Coronary artery (tissue), 2 donors: ENCODE data around the gene TBC1D5.
"Not testable (repeated sequence)": the region's sequence is repeated elsewhere in the genome, so short reads cannot be mapped to it uniquely, and the experiment has no call there.

ENCODE experiments used
- DNase-seq: peaks from one replicate; pipeline ENCODE4 v3.0.0-alpha.2; 2017; ENCODE audit warnings: low spot score
- H3K27ac ChIP-seq, 2 donors: fragments of 200-600 bp; sonication (generic); one replicate each; pipeline ENCODE4 v1.5.1; 2016 to 2019
- H3K4me3 ChIP-seq: fragments of 200-600 bp; sonication (generic); 2 replicates; pipeline ENCODE4 v1.5.1; 2016; ENCODE audit warnings: mild to moderate bottlenecking, moderate library complexity
- TF ChIP-seq, protein P1 (sequence below): fragments of 200-600 bp; sonication (generic); IDR thresholded peaks from one replicate; pipeline ENCODE4 v1.5.1; 2019; ENCODE audit warnings: antibody characterized with exemption

The TBC1D5 gene

DNA sequence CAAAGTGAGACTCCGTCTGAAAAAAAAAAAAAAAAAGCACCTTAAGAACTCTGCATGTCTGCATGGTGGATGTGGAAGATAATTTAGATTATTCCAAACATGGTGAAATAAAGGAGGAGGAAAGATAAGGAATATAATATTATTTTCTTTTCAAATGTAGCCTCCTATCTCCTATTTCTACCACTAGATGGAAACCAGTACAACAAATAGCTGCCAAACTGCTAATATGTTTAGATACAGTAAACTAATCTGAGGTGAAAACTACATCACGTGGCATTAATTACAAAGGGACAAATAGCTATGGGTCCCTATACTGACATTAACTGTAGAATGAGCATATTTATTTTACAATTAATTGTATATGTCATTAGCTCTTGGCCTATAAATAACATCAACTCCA is 197.8 kb downstream of the TBC1D5 start:
- H3K27ac ChIP-seq, result no peak overlapping the region
- no peak overlapping the region for H3K4me3 ChIP-seq
- no peak for DNase-seq
- TF ChIP-seq, protein P1, sequence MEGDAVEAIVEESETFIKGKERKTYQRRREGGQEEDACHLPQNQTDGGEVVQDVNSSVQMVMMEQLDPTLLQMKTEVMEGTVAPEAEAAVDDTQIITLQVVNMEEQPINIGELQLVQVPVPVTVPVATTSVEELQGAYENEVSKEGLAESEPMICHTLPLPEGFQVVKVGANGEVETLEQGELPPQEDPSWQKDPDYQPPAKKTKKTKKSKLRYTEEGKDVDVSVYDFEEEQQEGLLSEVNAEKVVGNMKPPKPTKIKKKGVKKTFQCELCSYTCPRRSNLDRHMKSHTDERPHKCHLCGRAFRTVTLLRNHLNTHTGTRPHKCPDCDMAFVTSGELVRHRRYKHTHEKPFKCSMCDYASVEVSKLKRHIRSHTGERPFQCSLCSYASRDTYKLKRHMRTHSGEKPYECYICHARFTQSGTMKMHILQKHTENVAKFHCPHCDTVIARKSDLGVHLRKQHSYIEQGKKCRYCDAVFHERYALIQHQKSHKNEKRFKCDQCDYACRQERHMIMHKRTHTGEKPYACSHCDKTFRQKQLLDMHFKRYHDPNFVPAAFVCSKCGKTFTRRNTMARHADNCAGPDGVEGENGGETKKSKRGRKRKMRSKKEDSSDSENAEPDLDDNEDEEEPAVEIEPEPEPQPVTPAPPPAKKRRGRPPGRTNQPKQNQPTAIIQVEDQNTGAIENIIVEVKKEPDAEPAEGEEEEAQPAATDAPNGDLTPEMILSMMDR, result no peak

DNA sequence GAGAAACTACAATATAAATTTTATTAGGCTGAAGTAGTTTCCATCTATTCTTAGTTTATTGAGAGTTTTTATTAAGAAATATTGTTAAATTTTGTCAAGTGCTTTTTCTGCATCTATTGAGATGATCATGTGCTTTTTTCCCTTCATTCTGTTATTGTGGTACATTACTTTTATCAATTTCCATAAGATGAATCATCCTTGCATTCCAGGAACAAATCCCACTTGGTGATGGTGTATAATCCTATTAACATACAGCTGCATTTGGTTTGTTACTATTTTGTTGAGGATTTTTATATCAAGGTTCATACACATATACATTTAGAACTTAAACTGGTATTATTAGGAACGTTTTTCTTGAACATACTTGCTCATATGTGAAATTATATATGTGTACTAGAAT is 199.8 kb downstream of the TBC1D5 start:
- H3K27ac ChIP-seq, result no peak overlapping the region
- DNase-seq, result no peak
- H3K4me3 ChIP-seq, result no peak overlapping the region
- TF ChIP-seq, protein P1, result no peak

DNA sequence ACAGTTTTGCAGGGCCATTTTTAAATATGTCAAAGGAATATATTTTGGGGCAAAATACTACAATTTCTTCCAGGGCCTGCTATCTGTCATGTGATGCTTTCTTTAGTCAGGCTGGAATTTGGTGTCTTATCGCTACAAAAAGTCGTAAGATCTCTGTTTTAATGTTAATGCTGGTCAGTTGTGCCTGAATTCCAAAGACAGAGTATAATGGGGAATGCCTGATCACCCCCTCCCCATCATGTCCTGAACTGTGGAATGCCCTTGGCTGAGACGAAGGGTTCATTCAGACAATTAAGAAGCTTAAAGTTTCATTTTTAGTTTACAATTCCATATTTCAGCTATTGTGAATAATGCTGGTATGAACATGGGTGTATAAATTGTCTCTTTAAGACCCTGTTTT is 203.0 kb downstream of the TBC1D5 start:
- Histone ChIP-seq H3K4me3 (no peak overlapping the region), H3K27ac (no peak overlapping the region)
- DNase-seq, result no peak
- TF ChIP-seq, protein P1, result no peak

DNA sequence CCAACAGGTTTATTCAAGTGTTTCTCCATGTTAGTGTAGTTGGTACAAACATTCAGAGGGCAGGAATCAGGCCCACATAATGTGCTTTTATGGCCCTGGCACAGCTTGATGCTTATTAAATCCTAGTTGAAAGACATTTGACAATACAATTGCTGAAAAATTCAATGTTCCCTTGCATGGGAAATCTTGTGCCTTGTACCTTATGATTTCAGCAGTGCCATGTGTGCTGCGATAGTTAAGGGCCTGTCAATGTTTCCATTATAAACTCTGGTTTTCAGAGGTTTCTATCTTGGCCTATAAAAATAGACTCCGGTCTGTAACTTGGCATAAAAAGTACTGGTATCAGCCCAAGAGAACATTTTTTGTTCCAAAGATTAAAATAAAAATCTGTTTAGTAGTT is 207.2 kb downstream of the TBC1D5 start:
- peak overlapping the region; percentile 58 to 78 for H3K27ac ChIP-seq
- no peak overlapping the region for H3K4me3 ChIP-seq
- TF ChIP-seq, protein P1, result no peak
- no peak for DNase-seq

DNA sequence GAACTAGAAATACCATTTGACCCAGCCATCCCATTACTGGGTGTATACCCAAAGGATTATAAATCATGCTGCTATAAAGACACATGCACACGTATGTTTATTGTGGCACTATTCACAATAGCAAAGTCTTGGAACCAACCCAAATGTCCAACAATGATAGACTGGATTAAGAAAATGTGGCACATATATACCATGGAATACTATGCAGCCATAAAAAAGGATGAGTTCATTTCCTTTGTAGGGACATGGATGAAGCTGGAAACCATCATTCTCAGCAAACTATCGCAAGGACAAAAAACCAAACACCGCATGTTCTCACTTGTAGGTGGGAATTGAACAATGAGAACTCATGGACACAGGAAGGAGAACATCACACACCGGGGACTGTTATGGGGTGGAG is 210.0 kb downstream of the TBC1D5 start:
- not testable (repeated sequence) for H3K4me3 ChIP-seq, H3K27ac ChIP-seq, DNase-seq

DNA sequence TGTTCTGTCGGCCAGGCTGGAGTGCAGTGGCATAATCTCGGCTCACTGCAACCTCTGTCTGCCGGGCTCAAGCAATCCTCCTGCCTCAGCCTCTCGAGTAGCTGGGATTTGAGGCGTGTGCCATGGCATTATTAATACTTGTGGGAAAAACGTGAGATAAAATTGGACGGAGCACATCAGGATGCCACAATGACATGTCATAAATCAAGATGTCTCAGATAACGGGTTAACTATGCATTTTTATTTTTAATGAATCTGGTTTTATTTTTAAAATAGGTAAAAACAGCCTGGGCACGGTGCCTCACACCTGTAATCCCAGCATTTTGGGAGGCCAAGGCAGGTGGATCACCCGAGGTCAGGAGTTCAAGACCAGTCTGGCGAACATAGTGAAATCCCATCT is 212.8 kb downstream of the TBC1D5 start:
- TF ChIP-seq, protein P1, result no peak
- no peak overlapping the region for H3K4me3 ChIP-seq
- H3K27ac ChIP-seq, result no peak overlapping the region
- DNase-seq, result no peak

DNA sequence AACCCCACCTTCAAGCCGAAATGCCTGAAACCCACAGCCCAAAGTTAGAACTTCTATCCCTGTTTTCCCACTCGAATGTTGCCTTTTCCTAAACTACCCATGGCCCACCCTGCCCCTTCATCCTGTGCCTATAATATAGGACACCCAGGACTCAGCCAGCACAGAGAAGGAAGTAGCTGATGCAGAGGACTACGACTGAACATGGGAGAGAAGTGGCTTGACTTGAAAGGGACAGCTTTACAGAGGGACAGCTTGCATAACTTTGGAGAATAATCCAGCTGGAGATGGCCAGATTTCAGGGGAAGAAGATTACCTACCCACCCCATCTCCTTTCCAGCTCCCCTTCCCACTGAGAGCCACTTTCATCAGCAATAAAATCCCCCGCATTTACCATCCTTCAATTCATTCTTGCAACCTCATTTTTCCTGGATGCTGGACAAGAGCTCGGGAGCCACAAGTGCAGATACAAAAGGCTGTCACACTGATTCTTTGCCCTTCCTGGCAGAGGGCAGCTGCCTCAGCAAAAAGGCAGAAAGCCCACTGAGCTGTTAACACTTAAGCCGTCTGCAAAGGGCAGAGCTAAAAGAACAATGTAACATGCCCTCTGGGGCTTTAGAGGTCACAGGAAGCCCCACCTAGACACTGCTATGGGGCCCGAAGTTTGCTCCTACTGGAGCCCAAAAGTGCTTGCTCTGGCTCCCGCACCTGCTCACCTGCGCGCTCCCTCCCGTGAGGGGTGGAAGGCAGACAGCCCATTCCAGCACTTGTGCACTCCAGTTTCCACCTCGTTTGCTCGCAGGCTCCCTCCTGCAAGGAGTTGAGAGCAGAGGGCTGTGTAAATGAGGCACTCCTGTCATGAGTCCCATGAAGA is 224.0 kb downstream of the TBC1D5 start:
- H3K27ac ChIP-seq, result no peak overlapping the region
- TF ChIP-seq, protein P1, result no peak
- no peak for DNase-seq
- no peak overlapping the region for H3K4me3 ChIP-seq
